Effector memory CD8-positive, alpha-beta T cell (primary cell): ENCODE measurements around the gene DGKI.
"Not testable (repeated sequence)": the region's sequence is repeated elsewhere in the genome, so short reads cannot be mapped to it uniquely, and the experiment has no call there.

Experiments
- ATAC-seq: fragments of 150-1000 bp; cut with Tn5 transposase; replicated peaks from 2 replicates; pipeline ENCODE4 v1.10.0; 2021; ENCODE audit warnings: mild to moderate bottlenecking, moderate library complexity
- DNase-seq, 3 experiments: peaks; one replicate each; pipeline ENCODE4 v3.0.0; 2021
- H3K27ac Mint-ChIP-seq, 2 donors: one replicate each; pipeline ENCODE4 v1.8.0; 2022; ENCODE audit warnings: mild to moderate bottlenecking in 2 of 2, mixed read lengths in 2 of 2, moderate library complexity in 2 of 2
- H3K27me3 Mint-ChIP-seq, 2 donors: one replicate each; pipeline ENCODE4 v1.8.0; 2022; ENCODE audit warnings: mixed read lengths in 2 of 2
- H3K36me3 Mint-ChIP-seq: one replicate; pipeline ENCODE4 v1.8.0; 2022; ENCODE audit warnings: mild to moderate bottlenecking, moderate library complexity, mixed read lengths; ENCODE audit not compliant: insufficient read depth
- H3K4me1 Mint-ChIP-seq, 2 donors: one replicate each; pipeline ENCODE4 v1.8.0; 2022; ENCODE audit warnings: low read depth in 2 of 2, mixed read lengths in 2 of 2
- H3K4me3 Mint-ChIP-seq, 2 donors: one replicate each; pipeline ENCODE4 v1.8.0; 2022; ENCODE audit warnings: mild to moderate bottlenecking in 2 of 2, mixed read lengths in 2 of 2, moderate library complexity in 2 of 2
- H3K9me3 Mint-ChIP-seq, 2 donors: one replicate each; pipeline ENCODE4 v1.8.0; 2022; ENCODE audit warnings: mixed read lengths in 2 of 2

Gene DGKI

DNA sequence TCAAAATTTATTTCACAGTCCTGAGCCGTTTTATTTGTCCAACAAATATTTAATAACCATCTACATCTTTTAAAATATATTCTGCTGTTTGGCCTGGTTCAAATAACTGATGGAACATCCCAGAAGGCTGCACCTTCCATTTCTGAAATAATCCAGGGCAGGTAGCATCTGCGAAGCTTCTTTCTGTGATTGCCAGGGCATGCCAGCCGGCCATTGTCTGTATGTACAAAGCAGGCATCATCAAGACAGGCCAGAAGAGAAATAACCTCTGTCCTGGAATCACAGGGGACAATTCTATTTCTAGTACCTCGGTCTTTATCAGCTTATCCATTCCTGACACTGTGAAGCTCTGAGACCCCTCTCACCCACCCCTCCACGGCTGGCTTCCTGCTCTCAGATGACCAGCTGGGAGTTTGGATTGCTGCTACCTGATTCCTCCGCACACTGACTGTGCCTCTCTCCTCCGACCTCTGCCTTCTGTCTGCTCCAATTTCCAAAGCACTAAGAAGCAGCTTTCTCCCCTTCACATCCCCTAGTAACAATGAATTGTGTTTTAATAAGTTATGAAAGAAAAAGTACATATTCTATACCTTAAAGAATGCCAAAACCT, 8.0 kb downstream of the DGKI start:
- Mint-ChIP-seq H3K4me3 (no peak overlapping the region), H3K27me3 (peaks cover 66 to 81% of the 10 kb centered on the region in 2 donors), H3K9me3 (no peaks in the 10 kb centered on the region), H3K4me1 (no peaks in the 10 kb centered on the region), H3K27ac (no peak overlapping the region), H3K36me3 (no peaks in the 10 kb centered on the region)
- DNase-seq (no peak), ATAC-seq (no peak)

- H3K27ac Mint-ChIP-seq: no peak overlapping the region
- no peaks in the 10 kb centered on the region for H3K4me1 Mint-ChIP-seq
- ATAC-seq (no peak), DNase-seq (no peak)
- H3K27me3 Mint-ChIP-seq: peaks cover 45 to 59% of the 10 kb centered on the region in 2 donors
- no peaks in the 10 kb centered on the region for H3K36me3 Mint-ChIP-seq
- no peak overlapping the region for H3K4me3 Mint-ChIP-seq
- no peaks in the 10 kb centered on the region for H3K9me3 Mint-ChIP-seq
These were observed 10.2 kb downstream of the DGKI start for GRCh38 chr7:137836541-137836940.

DNA sequence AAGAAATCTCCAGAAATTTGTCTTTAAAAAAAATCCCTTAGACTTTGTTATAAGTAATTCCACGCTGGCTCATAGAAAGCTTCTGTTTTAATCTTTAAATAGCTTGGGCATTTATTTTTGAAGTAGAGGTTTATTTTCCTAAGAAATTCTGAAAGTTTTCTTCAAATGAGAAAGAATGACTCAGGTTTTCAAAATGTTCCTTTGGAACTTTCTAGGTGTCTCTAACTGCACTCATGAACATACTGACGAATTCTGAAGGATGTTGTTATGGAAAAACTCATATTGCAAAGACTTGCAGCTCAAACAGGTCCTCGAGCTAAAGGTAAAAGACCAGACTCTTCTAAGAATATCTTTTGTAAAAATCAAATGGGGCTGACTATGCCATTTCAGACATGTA, 10.7 kb downstream of the DGKI start:
- Mint-ChIP-seq H3K27ac (no peak overlapping the region), H3K36me3 (no peaks in the 10 kb centered on the region), H3K4me3 (no peak overlapping the region), H3K4me1 (no peaks in the 10 kb centered on the region), H3K27me3 (peaks cover 40 to 55% of the 10 kb centered on the region in 2 donors), H3K9me3 (no peaks in the 10 kb centered on the region)
- no peak for DNase-seq
- ATAC-seq: no peak

GRCh38 chr7:137835486-137836112, 11.2 kb downstream of the DGKI start:
- H3K36me3 Mint-ChIP-seq: no peaks in the 10 kb centered on the region
- no peak for DNase-seq
- H3K27ac Mint-ChIP-seq: no peak overlapping the region
- H3K4me3 Mint-ChIP-seq: no peak overlapping the region
- peaks cover 40 to 54% of the 10 kb centered on the region in 2 donors for H3K27me3 Mint-ChIP-seq
- no peaks in the 10 kb centered on the region for H3K4me1 Mint-ChIP-seq
- no peak for ATAC-seq
- no peaks in the 10 kb centered on the region for H3K9me3 Mint-ChIP-seq

DNA sequence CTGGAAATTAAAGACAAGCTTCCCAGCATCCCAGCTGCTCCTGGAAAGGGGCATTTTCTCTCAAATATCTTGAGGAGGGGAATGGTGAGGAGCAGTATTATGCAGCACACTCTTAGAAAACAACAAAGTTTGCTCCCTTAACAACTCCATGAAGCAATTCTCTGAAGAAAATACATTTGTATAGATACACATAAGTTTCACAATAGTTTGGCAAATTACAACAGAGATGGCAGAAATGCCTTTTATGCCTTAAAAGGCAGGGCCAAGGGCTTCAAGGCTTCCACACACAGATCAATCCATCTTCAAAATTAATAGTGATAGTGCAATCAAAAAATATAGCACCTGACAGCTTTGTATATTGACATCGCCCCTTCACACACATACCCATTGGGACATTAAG, 12.2 kb downstream of the DGKI start:
- H3K27me3 Mint-ChIP-seq: peaks cover 35 to 44% of the 10 kb centered on the region in 2 donors
- no peaks in the 10 kb centered on the region for H3K9me3 Mint-ChIP-seq
- no peaks in the 10 kb centered on the region for H3K4me1 Mint-ChIP-seq
- DNase-seq (no peak), ATAC-seq (no peak)
- H3K4me3 Mint-ChIP-seq: no peak overlapping the region
- H3K27ac Mint-ChIP-seq: no peak overlapping the region
- H3K36me3 Mint-ChIP-seq: no peaks in the 10 kb centered on the region

GRCh38 chr7:137832990-137833389, 13.8 kb downstream of the DGKI start:
- not testable (repeated sequence) for H3K36me3 Mint-ChIP-seq, ATAC-seq, H3K4me3 Mint-ChIP-seq, H3K27ac Mint-ChIP-seq, H3K4me1 Mint-ChIP-seq, H3K9me3 Mint-ChIP-seq, DNase-seq
- peaks cover 30 to 34% of the 10 kb centered on the region in 2 donors for H3K27me3 Mint-ChIP-seq

- Mint-ChIP-seq H3K4me3 (no peak overlapping the region), H3K9me3 (no peaks in the 10 kb centered on the region), H3K4me1 (no peaks in the 10 kb centered on the region), H3K36me3 (no peaks in the 10 kb centered on the region), H3K27me3 (peaks cover 26 to 34% of the 10 kb centered on the region in 2 donors), H3K27ac (no peak overlapping the region)
- DNase-seq (no peak), ATAC-seq (no peak)
These were observed 14.4 kb downstream of the DGKI start for GRCh38 chr7:137832382-137832781.

DNA sequence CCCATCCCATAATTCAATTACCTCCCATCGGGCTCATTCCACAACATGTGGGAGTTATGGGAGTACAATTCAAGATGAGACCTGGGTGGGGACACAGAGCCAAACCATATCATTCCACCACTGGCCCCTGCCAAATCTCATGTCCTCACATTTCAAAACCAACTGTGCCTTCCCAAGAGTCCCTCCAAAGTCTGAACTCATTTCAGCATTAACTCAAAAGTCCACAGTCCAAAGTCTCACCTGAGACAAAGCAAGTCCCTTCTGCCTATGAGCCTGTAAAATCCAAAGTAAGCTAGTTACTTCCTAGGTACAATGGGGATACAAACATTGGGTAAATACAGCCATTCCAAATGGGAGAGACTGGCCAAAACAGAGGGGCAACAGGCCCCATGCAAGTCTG, 15.2 kb downstream of the DGKI start:
- not testable (repeated sequence) for ATAC-seq, H3K4me3 Mint-ChIP-seq, H3K36me3 Mint-ChIP-seq, H3K4me1 Mint-ChIP-seq, DNase-seq, H3K27ac Mint-ChIP-seq, H3K9me3 Mint-ChIP-seq
- H3K27me3 Mint-ChIP-seq: peaks cover 19 to 26% of the 10 kb centered on the region in 2 donors

GRCh38 chr7:137829337-137829992, 17.3 kb downstream of the DGKI start:
- H3K4me3 Mint-ChIP-seq: no peak overlapping the region
- no peaks in the 10 kb centered on the region for H3K9me3 Mint-ChIP-seq
- H3K27me3 Mint-ChIP-seq: peaks cover 8 to 13% of the 10 kb centered on the region in 2 donors
- ATAC-seq (no peak), DNase-seq (no peak)
- no peak overlapping the region for H3K27ac Mint-ChIP-seq
- no peaks in the 10 kb centered on the region for H3K36me3 Mint-ChIP-seq
- no peaks in the 10 kb centered on the region for H3K4me1 Mint-ChIP-seq

DNA sequence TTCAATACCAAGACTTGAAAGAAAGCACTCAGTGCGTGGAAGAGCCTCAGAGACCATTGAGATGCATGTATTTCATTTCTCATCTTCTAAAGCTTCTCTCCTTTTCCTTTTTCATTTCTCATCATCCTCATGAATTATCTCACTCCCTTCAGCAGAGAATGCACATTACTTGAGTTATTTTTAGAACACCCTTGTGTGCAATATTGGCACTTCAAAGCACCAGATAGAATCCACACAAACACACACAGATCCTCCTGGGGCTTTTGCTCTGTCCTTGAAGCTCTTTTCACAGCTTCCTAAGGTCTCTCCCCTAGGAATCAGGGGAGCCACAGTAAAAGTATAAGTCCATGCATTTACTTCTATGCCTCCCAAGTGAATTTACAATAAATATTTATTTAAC, 18.3 kb downstream of the DGKI start:
- Mint-ChIP-seq H3K36me3 (no peaks in the 10 kb centered on the region), H3K27ac (no peak overlapping the region), H3K27me3 (peaks cover 8 to 12% of the 10 kb centered on the region in 2 donors), H3K9me3 (no peaks in the 10 kb centered on the region), H3K4me3 (no peak overlapping the region), H3K4me1 (no peaks in the 10 kb centered on the region)
- ATAC-seq: no peak
- no peak for DNase-seq

- Mint-ChIP-seq H3K27ac (no peak overlapping the region), H3K4me1 (no peaks in the 10 kb centered on the region), H3K27me3 (peaks cover 16 to 27% of the 10 kb centered on the region in 2 donors), H3K4me3 (no peak overlapping the region), H3K9me3 (no peaks in the 10 kb centered on the region), H3K36me3 (no peaks in the 10 kb centered on the region)
- ATAC-seq (no peak), DNase-seq (no peak)
These were observed 21.3 kb downstream of the DGKI start for GRCh38 chr7:137825489-137825888.

DNA sequence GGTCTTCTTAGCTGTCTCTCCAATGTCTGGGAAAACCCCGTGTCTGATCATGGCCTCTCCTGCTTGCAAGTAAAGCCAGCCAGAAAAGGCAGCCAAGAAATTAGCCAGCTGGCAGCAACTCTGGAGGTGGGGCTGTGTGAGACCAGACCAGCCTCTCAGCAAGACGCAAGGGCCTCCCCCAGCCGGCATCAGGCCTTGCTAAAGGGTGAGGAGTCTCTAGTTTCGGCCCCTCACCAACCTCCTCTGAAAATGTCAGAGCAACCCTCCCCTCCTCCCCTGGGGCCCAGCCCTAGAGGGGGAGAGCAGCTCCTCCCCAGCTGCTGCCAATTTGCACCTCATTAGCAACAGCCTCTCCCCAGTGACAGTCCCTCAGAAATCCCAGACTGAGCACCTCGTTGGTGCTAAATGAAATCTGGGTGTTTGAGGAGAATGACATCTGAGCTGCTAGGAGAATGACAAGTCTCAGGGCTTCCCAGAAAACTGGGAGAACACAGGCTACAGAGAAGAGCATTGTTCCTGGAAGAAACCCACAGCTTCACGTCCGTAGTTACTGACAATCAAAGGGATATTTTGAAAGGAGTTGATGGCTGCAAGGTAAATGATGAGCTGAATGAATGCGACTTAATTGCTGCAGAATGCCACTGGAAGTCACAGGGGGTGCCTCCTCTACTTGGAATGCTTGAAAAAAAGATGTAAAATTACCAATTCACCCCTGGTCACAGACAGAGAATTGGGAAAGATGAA, 25.9 kb downstream of the DGKI start:
- Mint-ChIP-seq H3K27ac (no peak overlapping the region), H3K36me3 (no peaks in the 10 kb centered on the region), H3K27me3 (peaks cover 24 to 43% of the 10 kb centered on the region in 2 donors), H3K4me1 (no peaks in the 10 kb centered on the region), H3K9me3 (no peaks in the 10 kb centered on the region), H3K4me3 (no peak overlapping the region)
- DNase-seq (no peak), ATAC-seq (no peak)

DNA sequence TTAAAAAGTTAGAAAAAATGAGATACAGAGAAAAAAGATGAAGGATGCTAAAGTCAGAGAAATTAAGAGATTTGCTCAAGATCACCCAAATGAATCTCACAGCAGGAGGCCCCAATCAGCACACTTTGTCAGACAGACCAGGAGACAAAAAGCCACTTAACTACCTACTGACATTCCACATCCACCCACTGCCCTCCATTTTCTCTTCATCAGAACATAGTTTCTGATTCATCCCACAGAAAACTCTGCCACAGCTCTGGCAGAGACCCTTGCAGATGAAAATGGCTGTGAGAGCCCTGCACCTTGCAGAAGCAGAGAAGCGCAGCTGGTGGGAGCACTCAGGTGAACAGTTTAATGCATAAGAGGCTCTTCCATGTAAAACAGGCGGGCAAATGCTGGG, 26.6 kb downstream of the DGKI start:
- H3K27ac Mint-ChIP-seq: no peak overlapping the region
- H3K36me3 Mint-ChIP-seq: no peaks in the 10 kb centered on the region
- ATAC-seq (no peak), DNase-seq (no peak)
- no peak overlapping the region for H3K4me3 Mint-ChIP-seq
- H3K27me3 Mint-ChIP-seq: peaks cover 25 to 43% of the 10 kb centered on the region in 2 donors
- no peaks in the 10 kb centered on the region for H3K4me1 Mint-ChIP-seq
- H3K9me3 Mint-ChIP-seq: no peaks in the 10 kb centered on the region
